Inferior parietal cortex (tissue), 1 donor: Measurements from ENCODE around the gene USH1G.

Experiments used
- DNase-seq: peaks from one replicate; pipeline ENCODE4 v3.0.0-alpha.2; 2016; ENCODE audit errors: extremely low spot score

The USH1G gene

GRCh38 chr17:74903671-74904070 is 19.4 kb downstream of the USH1G start:
- no peak for DNase-seq

GRCh38 chr17:74903034-74903433 is 20.0 kb downstream of the USH1G start:
- DNase-seq, result no peak

- no peak for DNase-seq
These were observed 21.5 kb downstream of the USH1G start for GRCh38 chr17:74901353-74902135.

GRCh38 chr17:74900208-74900607 is 22.8 kb downstream of the USH1G start:
- no peak for DNase-seq

- DNase-seq, result no peak
These were observed 24.6 kb downstream of the USH1G start for GRCh38 chr17:74898376-74898946.

- no peak for DNase-seq
These were observed 29.0 kb downstream of the USH1G start for GRCh38 chr17:74893936-74894671.

- DNase-seq, result no peak
These were observed 29.8 kb downstream of the USH1G start, which contains the start of gene FADS6 for GRCh38 chr17:74892974-74893911. FADS6 (minus strand) TSS chr17:74893633; CDS start chr17:74893595, 38 bp downstream.

GRCh38 chr17:74892013-74892841 is 30.8 kb downstream of the USH1G start:
- no peak for DNase-seq

- DNase-seq, result no peak
These were observed 32.5 kb downstream of the USH1G start for GRCh38 chr17:74890554-74890953.

GRCh38 chr17:74888469-74888868 is 34.6 kb downstream of the USH1G start:
- no peak for DNase-seq

- no peak for DNase-seq
These were observed 39.8 kb downstream of the USH1G start for GRCh38 chr17:74883241-74883745.

GRCh38 chr17:74882517-74883240 is 40.4 kb downstream of the USH1G start:
- no peak for DNase-seq

GRCh38 chr17:74881073-74881472 is 42.0 kb downstream of the USH1G start:
- DNase-seq, result no peak

- DNase-seq, result no peak
These were observed 43.7 kb downstream of the USH1G start for GRCh38 chr17:74879308-74879707.

- DNase-seq, result no peak
These were observed 44.4 kb downstream of the USH1G start for GRCh38 chr17:74878658-74879057.

GRCh38 chr17:74877592-74878548 is 45.2 kb downstream of the USH1G start:
- DNase-seq, result no peak

- DNase-seq, result no peak
These were observed 47.0 kb downstream of the USH1G start for GRCh38 chr17:74875977-74876593.
